Neural crest cell (in vitro differentiated cells): ENCODE measurements around the gene SEMA3E. TPM values are rescaled to one million over a fixed set of nuclear protein-coding genes. Genes with fewer than 3 reads are reported as not detected.

Source experiments
- DNase-seq: peaks from one replicate; pipeline ENCODE4 v3.0.0; 2021; ENCODE audit warnings: low read depth, mixed read lengths, low spot score
- H3K27ac Mint-ChIP-seq: one replicate; pipeline ENCODE4 v1.8.0; 2021; ENCODE audit warnings: mild to moderate bottlenecking, mixed read lengths; ENCODE audit not compliant: unreplicated experiment
- H3K27me3 Mint-ChIP-seq: 2 replicates; pipeline ENCODE4 v1.8.0; 2021; ENCODE audit warnings: low read depth, mild to moderate bottlenecking, mixed read lengths
- H3K36me3 Mint-ChIP-seq: 2 replicates; pipeline ENCODE4 v1.8.0; 2021; ENCODE audit warnings: low read depth, mild to moderate bottlenecking, mixed read lengths
- H3K4me1 Mint-ChIP-seq: 2 replicates; pipeline ENCODE4 v1.8.0; 2021; ENCODE audit warnings: mixed read lengths
- H3K4me3 Mint-ChIP-seq: one replicate; pipeline ENCODE4 v1.8.0; 2021; ENCODE audit warnings: mild to moderate bottlenecking, mixed read lengths
- H3K9me3 Mint-ChIP-seq: 2 replicates; pipeline ENCODE4 v1.8.0; 2021; ENCODE audit warnings: mixed read lengths
- total RNA-seq: library from RNA; stranded (reverse); gene quantifications from 2 replicates; pipeline ENCODE4 v1.2.1, GENCODE V29; 2021
- TF ChIP-seq, protein P1 (sequence below): fragments of 200-600 bp; sonication (generic); conservative IDR thresholded peaks from 2 replicates; pipeline ENCODE4 v1.5.0; 2021; ENCODE audit warnings: antibody characterized with exemption, mild to moderate bottlenecking

SEMA3E gene
- total RNA-seq, 1 donor from 2014 or later = 0.09 TPM

- DNase-seq = no peak
- H3K27me3 Mint-ChIP-seq = peaks cover 7% of the 10 kb centered on the region
- peaks cover 18% of the 10 kb centered on the region for H3K4me1 Mint-ChIP-seq
- TF ChIP-seq, protein P1, sequence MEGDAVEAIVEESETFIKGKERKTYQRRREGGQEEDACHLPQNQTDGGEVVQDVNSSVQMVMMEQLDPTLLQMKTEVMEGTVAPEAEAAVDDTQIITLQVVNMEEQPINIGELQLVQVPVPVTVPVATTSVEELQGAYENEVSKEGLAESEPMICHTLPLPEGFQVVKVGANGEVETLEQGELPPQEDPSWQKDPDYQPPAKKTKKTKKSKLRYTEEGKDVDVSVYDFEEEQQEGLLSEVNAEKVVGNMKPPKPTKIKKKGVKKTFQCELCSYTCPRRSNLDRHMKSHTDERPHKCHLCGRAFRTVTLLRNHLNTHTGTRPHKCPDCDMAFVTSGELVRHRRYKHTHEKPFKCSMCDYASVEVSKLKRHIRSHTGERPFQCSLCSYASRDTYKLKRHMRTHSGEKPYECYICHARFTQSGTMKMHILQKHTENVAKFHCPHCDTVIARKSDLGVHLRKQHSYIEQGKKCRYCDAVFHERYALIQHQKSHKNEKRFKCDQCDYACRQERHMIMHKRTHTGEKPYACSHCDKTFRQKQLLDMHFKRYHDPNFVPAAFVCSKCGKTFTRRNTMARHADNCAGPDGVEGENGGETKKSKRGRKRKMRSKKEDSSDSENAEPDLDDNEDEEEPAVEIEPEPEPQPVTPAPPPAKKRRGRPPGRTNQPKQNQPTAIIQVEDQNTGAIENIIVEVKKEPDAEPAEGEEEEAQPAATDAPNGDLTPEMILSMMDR = no peak
- no peak overlapping the region for H3K27ac Mint-ChIP-seq
- H3K4me3 Mint-ChIP-seq = no peak overlapping the region
- H3K9me3 Mint-ChIP-seq = no peaks in the 10 kb centered on the region
- no peaks in the 10 kb centered on the region for H3K36me3 Mint-ChIP-seq
These were observed 179.9 kb downstream of the SEMA3E start for GRCh38 chr7:83469076-83469475.

GRCh38 chr7:83468251-83468739 lies 180.6 kb downstream of the SEMA3E start:
- Mint-ChIP-seq H3K9me3 (no peaks in the 10 kb centered on the region), H3K4me1 (peaks cover 18% of the 10 kb centered on the region), H3K4me3 (no peak overlapping the region), H3K36me3 (no peaks in the 10 kb centered on the region), H3K27ac (no peak overlapping the region), H3K27me3 (peaks cover 11% of the 10 kb centered on the region)
- TF ChIP-seq, protein P1 = no peak
- no peak for DNase-seq

- Mint-ChIP-seq H3K36me3 (no peaks in the 10 kb centered on the region), H3K4me1 (peaks cover 18% of the 10 kb centered on the region), H3K9me3 (no peaks in the 10 kb centered on the region), H3K27me3 (peaks cover 16% of the 10 kb centered on the region), H3K27ac (no peak overlapping the region), H3K4me3 (no peak overlapping the region)
- TF ChIP-seq, protein P1 = no peak
- DNase-seq = no peak
These were observed 181.4 kb downstream of the SEMA3E start for GRCh38 chr7:83467493-83467892.

DNA sequence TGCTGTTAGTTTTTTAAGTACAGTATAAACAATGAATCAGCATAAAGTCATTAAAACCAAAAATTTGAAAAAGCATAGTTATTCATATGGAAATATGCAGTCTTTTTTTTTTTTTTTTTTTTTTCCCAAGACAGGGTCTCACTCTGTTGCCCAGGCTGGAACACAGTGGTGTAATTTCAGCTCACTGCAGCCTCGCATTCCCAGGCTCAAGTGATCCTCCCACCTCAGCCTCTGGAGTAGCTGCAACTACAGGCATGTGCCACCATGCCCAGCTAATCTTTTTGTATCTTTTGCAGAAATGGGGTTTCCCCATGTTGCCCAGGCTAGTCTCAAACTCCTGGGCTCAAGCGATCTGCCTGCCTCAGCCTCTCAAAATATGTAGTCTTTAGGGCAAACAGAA lies 182.0 kb downstream of the SEMA3E start:
- peaks cover 21% of the 10 kb centered on the region for H3K27me3 Mint-ChIP-seq
- no peak overlapping the region for H3K27ac Mint-ChIP-seq
- no peak for DNase-seq
- H3K9me3 Mint-ChIP-seq = no peaks in the 10 kb centered on the region
- H3K4me3 Mint-ChIP-seq = no peak overlapping the region
- TF ChIP-seq, protein P1 = no peak
- H3K4me1 Mint-ChIP-seq = peaks cover 18% of the 10 kb centered on the region
- H3K36me3 Mint-ChIP-seq = no peaks in the 10 kb centered on the region

GRCh38 chr7:83466187-83466923 lies 182.6 kb downstream of the SEMA3E start:
- H3K27me3 Mint-ChIP-seq = peaks cover 27% of the 10 kb centered on the region
- no peaks in the 10 kb centered on the region for H3K36me3 Mint-ChIP-seq
- peaks cover 18% of the 10 kb centered on the region for H3K4me1 Mint-ChIP-seq
- TF ChIP-seq, protein P1 = no peak
- no peak overlapping the region for H3K27ac Mint-ChIP-seq
- no peak overlapping the region for H3K4me3 Mint-ChIP-seq
- DNase-seq = no peak
- H3K9me3 Mint-ChIP-seq = no peaks in the 10 kb centered on the region
